ENCODE data around the gene GPS1.
A peak's percentile ranks its signal among the peaks of the same experiment; 100 is the strongest.

Gene GPS1

DNA sequence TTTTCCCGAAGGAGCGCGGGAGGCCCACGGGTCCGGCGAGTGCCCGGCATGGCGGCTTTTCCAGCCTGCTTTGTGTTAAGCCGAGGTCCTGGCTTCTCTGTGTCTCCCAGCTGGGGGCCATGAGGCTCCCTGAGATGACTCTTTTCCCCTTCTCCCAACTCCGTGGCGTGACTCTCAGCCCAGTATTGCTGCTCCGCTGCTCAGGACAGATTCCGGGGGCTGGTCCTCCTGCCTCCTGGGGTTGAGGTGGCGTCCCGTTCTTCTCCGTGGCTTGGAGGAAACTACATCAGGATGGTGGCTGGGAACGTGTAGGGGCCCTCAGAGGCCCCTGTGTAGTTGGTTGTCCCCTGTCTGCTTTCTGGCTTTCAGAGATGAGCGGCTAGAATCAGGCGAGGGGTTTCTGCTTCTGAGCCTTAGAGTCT is 951 bp downstream of the GPS1 start:
- H3K4me3 ChIP-seq (ENCODE audit: low read depth, low read length), result peak overlapping the region; percentile 94
- TF ChIP-seq, protein P1, sequence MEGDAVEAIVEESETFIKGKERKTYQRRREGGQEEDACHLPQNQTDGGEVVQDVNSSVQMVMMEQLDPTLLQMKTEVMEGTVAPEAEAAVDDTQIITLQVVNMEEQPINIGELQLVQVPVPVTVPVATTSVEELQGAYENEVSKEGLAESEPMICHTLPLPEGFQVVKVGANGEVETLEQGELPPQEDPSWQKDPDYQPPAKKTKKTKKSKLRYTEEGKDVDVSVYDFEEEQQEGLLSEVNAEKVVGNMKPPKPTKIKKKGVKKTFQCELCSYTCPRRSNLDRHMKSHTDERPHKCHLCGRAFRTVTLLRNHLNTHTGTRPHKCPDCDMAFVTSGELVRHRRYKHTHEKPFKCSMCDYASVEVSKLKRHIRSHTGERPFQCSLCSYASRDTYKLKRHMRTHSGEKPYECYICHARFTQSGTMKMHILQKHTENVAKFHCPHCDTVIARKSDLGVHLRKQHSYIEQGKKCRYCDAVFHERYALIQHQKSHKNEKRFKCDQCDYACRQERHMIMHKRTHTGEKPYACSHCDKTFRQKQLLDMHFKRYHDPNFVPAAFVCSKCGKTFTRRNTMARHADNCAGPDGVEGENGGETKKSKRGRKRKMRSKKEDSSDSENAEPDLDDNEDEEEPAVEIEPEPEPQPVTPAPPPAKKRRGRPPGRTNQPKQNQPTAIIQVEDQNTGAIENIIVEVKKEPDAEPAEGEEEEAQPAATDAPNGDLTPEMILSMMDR (IDR thresholded peaks at IDR 0.05; ENCODE audit: low read depth, low read length, missing control alignments), result no peak
- DNase-seq (ENCODE audit: low read depth), result no peak

DNA sequence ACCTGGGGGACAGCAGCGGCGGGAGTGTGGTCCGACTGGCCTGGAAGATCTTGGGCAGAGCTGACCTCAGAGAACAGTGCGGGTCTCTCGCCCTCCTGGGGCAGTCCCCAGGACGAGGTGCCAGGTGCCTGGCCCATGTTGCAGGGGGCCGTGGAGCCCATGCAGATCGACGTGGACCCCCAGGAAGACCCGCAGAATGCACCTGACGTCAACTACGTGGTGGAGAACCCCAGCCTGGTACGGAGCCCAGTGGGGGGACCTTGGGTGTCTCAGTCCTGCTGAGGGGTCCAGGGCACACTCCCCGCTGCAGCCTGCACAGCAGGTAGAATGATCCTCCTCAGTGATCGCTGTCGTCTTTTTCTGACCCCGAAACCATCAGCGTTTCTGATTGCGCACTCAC is 1.4 kb downstream of the GPS1 start:
- H3K4me3 ChIP-seq (ENCODE audit: low read depth, low read length), result peak overlapping the region; percentile 94
- TF ChIP-seq, protein P1 (IDR thresholded peaks at IDR 0.05; ENCODE audit: low read depth, low read length, missing control alignments), result no peak
- no peak for DNase-seq (ENCODE audit: low read depth)

DNA sequence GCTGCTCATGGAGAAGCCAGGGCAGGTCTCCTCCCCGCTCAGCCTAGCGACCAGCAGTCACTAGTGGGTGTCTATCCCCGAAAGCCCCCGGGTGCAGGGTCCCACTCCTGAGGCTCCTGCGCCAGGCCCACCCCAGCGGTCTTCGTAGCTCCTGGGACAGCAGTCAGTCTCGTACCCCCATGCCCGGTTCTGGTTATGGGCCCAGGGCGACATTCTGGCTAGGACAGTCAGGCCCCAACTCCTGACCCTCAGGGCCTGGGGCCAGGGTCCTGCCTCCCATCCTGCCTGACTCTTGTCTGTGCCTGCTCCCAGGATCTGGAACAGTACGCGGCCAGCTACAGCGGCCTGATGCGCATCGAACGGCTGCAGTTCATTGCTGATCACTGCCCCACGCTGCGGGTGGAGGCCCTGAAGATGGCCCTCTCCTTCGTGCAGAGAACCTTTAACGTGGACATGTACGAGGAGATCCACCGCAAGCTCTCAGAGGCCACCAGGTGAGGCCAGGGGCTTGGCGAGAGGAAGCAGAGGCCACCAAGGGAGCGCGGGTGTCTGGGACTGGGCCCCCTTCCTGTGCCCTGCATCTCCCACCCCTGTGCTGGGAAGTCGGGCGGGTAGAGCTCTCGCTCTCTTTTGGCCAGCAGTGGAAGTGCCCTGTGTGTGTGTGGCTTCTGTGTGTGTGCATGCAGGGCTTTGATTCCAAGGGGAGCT is 2.0 kb downstream of the GPS1 start:
- H3K4me3 ChIP-seq (ENCODE audit: low read depth, low read length), result no peak overlapping the region
- no peak for DNase-seq (ENCODE audit: low read depth)
- TF ChIP-seq, protein P1 (IDR thresholded peaks at IDR 0.05; ENCODE audit: low read depth, low read length, missing control alignments), result no peak

DNA sequence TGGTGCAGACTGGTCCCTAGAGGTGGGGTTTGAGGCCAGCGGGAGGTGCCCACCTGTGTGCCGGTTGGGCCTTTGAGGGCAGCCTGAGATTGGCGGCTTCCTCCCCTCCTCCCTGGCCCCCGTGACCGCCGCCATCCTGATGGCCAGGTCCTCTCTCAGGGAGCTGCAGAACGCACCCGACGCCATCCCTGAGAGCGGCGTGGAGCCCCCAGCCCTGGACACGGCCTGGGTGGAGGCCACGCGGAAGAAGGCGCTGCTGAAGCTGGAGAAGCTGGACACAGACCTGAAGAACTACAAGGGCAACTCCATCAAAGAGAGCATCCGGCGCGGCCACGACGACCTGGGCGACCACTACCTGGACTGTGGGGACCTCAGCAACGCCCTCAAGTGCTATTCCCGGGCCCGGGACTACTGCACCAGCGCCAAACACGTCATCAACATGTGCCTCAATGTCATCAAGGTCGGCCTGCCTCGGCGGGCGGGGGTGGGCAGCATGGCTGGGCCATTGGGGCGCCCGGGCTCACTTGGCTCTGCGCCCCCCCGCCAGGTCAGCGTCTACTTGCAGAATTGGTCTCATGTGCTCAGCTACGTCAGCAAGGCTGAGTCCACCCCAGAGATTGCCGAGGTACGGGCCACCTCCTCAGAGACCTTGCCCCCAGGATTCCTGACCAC is 2.8 kb downstream of the GPS1 start:
- TF ChIP-seq, protein P1 (IDR thresholded peaks at IDR 0.05; ENCODE audit: low read depth, low read length, missing control alignments), result no peak
- no peak for DNase-seq (ENCODE audit: low read depth)
- H3K4me3 ChIP-seq (ENCODE audit: low read depth, low read length), result no peak overlapping the region

DNA sequence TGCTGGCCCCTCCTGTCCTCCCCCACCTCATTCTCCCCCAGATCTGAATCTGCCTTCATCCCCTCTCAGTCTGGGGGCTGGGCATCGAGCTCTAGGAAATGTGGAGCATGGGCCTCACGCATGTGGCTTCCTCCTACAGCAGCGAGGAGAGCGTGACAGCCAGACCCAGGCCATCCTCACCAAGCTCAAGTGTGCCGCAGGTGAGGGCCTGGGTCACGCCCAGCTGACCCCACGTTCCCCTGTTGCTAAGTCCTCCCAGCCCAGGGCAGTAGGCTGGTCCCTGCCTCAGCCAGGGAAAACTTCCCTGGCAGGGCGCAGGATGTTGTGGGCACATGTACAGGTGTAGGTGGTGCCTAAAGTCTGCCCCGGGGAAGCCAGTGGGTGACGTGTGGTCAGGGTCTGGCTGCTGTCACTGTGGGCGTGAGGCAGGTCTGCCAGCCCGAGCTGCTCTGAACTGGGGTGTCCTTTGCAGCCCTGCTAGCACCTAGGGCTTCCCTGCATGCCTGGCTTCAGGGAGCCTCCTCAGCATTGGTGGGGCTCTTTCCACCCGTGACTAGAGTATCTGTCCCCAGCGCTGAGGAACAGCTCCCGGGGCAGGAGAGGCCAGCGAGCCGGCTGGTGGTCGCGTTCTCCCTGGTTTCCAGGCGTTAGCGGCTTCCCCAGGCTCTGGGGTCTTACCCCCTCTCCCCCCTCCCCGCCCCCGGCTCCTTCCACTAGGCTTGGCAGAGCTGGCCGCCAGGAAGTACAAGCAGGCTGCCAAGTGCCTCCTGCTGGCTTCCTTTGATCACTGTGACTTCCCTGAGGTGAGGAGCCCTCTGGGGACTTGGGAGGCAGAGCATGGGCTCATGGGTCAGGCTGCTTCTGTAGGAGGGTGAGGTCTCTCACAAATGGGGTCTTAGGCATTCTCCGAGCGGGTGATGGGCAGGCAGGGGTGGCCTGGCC is 3.6 kb downstream of the GPS1 start:
- no peak overlapping the region for H3K4me3 ChIP-seq (ENCODE audit: low read depth, low read length)
- no peak for DNase-seq (ENCODE audit: low read depth)
- TF ChIP-seq, protein P1 (IDR thresholded peaks at IDR 0.05; ENCODE audit: low read depth, low read length, missing control alignments), result no peak

DNA sequence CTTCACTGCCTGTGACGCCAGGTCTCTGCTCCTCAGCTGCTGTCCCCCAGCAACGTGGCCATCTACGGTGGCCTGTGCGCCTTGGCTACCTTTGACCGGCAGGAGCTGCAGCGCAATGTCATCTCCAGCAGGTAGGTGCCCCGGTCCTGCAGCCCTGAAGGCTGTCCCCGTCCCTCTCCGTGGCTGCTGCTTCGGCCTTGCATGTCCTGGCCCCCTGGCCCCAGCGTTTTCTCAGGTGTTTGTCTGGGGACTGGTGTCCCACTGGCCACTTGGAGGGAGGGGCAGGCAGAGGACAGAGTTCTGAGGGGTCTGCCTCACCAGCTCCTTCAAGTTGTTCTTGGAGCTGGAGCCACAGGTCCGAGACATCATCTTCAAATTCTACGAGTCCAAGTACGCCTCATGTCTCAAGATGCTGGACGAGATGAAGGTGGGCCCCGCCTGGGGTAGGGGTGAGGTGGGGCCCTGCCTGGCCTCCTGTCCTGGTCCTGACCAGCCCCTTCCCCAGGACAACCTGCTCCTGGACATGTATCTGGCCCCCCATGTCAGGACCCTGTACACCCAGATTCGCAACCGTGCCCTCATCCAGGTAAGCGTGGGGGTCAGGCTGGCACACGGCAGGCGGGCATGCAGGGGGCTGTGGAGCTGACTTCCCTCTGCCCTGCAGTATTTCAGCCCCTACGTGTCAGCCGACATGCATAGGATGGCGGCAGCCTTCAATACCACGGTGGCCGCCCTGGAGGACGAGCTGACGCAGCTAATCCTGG is 4.4 kb downstream of the GPS1 start:
- no peak overlapping the region for H3K4me3 ChIP-seq (ENCODE audit: low read depth, low read length)
- DNase-seq (ENCODE audit: low read depth), result no peak
- TF ChIP-seq, protein P1 (IDR thresholded peaks at IDR 0.05; ENCODE audit: low read depth, low read length, missing control alignments), result no peak
